ENCODE measurements around the gene MAD1L1.

- TF ChIP-seq, protein P1, sequence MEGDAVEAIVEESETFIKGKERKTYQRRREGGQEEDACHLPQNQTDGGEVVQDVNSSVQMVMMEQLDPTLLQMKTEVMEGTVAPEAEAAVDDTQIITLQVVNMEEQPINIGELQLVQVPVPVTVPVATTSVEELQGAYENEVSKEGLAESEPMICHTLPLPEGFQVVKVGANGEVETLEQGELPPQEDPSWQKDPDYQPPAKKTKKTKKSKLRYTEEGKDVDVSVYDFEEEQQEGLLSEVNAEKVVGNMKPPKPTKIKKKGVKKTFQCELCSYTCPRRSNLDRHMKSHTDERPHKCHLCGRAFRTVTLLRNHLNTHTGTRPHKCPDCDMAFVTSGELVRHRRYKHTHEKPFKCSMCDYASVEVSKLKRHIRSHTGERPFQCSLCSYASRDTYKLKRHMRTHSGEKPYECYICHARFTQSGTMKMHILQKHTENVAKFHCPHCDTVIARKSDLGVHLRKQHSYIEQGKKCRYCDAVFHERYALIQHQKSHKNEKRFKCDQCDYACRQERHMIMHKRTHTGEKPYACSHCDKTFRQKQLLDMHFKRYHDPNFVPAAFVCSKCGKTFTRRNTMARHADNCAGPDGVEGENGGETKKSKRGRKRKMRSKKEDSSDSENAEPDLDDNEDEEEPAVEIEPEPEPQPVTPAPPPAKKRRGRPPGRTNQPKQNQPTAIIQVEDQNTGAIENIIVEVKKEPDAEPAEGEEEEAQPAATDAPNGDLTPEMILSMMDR (IDR thresholded peaks at IDR 0.05; ENCODE audit: borderline replicate concordance, extremely low read depth, low read length, poor library complexity, severe bottlenecking): no peak
- no peak for TF ChIP-seq EZH2 (IDR thresholded peaks at IDR 0.05; ENCODE audit: borderline replicate concordance, low read depth, low read length, severe bottlenecking)
These were observed 66.0 kb downstream of the MAD1L1 start for GRCh38 chr7:2166625-2167280.

All from DND-41 (cell line).